GM18861 (cell line): ENCODE results near the gene PRRT2.
"Not testable (repeated sequence)": the region's sequence is repeated elsewhere in the genome, so short reads cannot be mapped to it uniquely, and the experiment has no call there.

ENCODE experiments used
- ATAC-seq: cut with Tn5 transposase; IDR thresholded peaks from one replicate; pipeline ENCODE4 v1.9.1; 2021; ENCODE audit not compliant: unreplicated experiment

Gene PRRT2

GRCh38 chr16:29790949-29791844 lies 20.8 kb upstream of the PRRT2 start:
- ATAC-seq, result no peak

- ATAC-seq, result no peak
These were observed 19.9 kb upstream of the PRRT2 start for GRCh38 chr16:29791845-29792807.

- not testable (repeated sequence) for ATAC-seq
These were observed 18.8 kb upstream of the PRRT2 start for GRCh38 chr16:29793153-29793552.

GRCh38 chr16:29794231-29794710 lies 17.7 kb upstream of the PRRT2 start:
- no peak for ATAC-seq

GRCh38 chr16:29802416-29802935 lies 9.5 kb upstream of the PRRT2 start:
- ATAC-seq, result no peak

- no peak for ATAC-seq
These were observed 8.0 kb upstream of the PRRT2 start for GRCh38 chr16:29804020-29804419.

- no peak for ATAC-seq
These were observed 7.3 kb upstream of the PRRT2 start for GRCh38 chr16:29804455-29805231.

- ATAC-seq, result peak; percentile 40
These were observed 6.5 kb upstream of the PRRT2 start for GRCh38 chr16:29805232-29806098.

GRCh38 chr16:29806099-29806579 lies 5.9 kb upstream of the PRRT2 start, which contains the start of gene MAZ:
Gene MAZ (plus strand): TSS chr16:29806529. CDS start chr16:29806702, 173 bp downstream.
- no peak for ATAC-seq

- ATAC-seq, result no peak
These were observed 5.2 kb upstream of the PRRT2 start for GRCh38 chr16:29806641-29807425.

GRCh38 chr16:29807426-29808218 lies 4.4 kb upstream of the PRRT2 start:
- ATAC-seq, result peak; percentile 21

- ATAC-seq, result no peak
These were observed 3.6 kb upstream of the PRRT2 start for GRCh38 chr16:29808219-29808900.

- no peak for ATAC-seq
These were observed 2.8 kb upstream of the PRRT2 start for GRCh38 chr16:29809031-29809747.

GRCh38 chr16:29809850-29810698 lies 1.9 kb upstream of the PRRT2 start:
- no peak for ATAC-seq

- ATAC-seq, result no peak
These were observed 1.3 kb upstream of the PRRT2 start for GRCh38 chr16:29810699-29811169.
